G401.6 (cell line): ENCODE measurements around the gene HAVCR2.

Experiments
- FAIRE-seq: peaks from 2 replicates; lab custom pipeline; 2012; peaks lifted over from hg19 to GRCh38; lab: Jason Lieb, UNC

Gene HAVCR2

GRCh38 chr5:157045601-157046000, 63.2 kb downstream of the HAVCR2 start:
- no peak for FAIRE-seq

DNA sequence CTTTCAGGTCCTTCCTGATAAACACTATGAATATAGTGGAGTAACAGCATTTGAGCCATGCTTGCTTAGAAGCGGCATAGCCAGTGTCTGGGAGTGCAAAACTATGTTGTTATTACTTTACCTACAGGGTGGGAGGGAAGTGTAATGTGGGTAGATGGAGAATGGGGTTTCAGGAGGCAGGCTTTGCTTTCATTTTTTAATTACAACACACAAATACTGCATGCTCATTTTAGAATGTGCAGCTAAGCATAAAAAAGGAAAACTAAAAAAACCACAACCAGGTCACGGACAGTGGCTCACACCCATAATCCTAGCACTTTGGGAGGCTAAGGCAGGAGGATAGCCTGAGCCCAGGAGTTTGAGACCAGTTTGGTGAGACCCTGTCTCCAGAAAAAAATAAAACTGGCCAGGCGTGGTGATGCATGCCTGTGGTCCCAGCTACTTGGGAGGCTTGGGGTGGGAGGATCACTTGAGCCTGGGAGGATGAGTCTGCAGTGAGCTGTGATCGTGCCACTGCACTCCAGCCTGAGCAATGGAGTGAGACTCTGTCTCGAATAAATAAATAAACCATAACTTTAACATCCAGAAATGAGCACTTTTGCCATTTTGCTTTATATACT, 70.2 kb downstream of the HAVCR2 start:
- no peak for FAIRE-seq
